Activated gamma-delta T cell treated with Interleukin-2 at 50 U/mL for 16 hours (primary cell): ENCODE data around the gene NAGA.
"Not testable (repeated sequence)": the region's sequence is repeated elsewhere in the genome, so short reads cannot be mapped to it uniquely, and the experiment has no call there.

Experiments used
- DNase-seq: peaks from one replicate; pipeline ENCODE4 v3.0.0-alpha.2; 2020

NAGA gene

DNA sequence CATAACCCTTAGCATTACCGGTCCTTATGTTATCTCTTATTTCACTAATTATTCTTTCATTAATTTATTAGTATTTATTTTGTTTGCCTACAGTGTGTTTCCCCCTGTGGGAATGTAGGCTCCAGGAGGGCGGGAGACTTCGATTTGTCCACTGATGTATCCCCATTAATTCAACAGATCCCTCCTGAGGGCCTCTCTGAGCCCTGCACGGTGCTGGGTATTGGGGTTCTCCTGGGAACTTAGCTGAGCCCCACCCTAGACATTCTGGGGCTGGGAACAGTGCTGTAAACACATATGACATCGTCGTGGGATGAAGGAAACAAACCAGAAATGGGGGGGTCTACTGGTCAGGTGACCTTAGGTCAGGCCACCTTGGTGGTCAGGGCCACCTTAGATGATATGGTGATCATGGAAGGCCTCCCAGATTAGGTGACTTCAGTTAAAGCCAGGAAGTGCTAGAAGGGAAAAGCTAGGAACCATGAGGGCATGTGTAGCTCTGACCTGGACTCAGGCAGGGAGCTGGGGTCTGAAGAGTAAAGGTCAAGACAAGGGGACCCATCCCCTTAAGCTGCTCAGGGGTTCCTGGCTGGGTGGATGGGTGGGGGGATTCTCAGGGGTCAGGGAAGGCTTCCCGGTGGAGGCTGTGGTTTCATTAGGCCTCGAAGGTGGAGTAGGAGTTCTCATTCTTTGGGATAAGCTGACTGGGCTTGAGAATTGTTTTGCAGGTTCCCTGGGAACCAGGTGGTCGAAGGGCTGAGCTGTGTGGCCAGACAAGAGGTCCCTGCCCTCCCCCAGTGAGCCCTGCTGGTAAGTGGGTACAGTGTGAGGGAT, 4.4 kb upstream of the NAGA start:
- no peak for DNase-seq

DNA sequence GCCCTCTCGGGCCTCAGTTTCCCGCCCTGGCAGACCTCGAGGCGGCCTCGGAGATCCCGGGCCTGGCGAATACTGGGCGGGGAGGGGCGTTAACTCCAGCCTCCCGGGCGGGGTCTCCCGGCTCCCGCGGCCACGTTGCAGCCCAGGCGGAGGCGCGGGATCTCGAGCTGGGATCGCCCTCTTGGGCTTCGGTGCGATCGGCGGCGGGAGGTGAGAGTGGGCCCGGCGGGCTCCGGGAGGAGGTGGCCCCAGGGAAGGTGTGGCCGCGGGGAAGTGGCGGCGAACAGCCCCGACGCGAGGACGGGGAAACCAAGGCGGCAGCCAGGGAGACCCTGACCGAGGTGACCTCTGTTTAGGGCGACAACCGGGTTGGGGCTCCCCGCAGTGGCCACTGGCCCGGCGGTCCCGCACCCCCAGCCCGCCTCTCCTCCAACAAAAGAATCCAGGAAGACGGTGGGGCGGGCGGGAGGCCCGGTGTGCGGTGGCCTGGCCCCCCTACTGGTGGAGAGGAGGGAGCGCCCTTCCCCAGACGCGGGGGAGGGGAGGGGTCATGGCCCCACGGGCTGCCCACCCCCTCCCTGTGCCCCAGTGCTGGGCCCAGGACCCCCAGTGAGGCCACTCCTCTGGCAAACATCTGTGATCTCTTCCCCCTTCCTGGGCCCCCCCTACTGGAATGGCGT, 3.7 kb upstream of the NAGA start, which contains the start of gene PHETA2:
TSS of gene PHETA2 (plus strand) at position 117 of the 680 bp plus-strand sequence. CDS start 3,046 bp downstream, outside the sequence.
- peak; percentile 51 for DNase-seq

DNA sequence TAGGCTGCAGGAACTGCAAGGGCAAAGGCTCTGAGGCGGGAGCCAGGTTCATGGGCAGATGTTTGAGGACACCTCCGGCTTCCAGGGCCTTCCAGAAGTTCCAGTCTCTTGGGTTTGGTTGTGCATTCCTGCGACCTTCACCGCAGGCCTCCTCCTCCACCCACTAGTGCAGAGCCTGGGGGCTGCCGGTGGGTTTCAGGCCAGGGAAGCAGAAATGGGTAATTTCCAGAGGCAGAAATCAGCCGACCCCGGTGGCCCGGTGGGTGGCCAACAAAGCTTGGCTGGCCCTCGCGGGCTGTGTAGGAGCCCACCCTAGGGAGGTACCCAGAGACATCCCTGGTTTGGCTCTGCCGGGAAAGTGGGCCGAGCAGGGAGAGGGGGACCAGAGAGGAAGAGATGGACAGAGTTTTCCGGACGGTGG, 3.0 kb upstream of the NAGA start:
- no peak for DNase-seq

DNA sequence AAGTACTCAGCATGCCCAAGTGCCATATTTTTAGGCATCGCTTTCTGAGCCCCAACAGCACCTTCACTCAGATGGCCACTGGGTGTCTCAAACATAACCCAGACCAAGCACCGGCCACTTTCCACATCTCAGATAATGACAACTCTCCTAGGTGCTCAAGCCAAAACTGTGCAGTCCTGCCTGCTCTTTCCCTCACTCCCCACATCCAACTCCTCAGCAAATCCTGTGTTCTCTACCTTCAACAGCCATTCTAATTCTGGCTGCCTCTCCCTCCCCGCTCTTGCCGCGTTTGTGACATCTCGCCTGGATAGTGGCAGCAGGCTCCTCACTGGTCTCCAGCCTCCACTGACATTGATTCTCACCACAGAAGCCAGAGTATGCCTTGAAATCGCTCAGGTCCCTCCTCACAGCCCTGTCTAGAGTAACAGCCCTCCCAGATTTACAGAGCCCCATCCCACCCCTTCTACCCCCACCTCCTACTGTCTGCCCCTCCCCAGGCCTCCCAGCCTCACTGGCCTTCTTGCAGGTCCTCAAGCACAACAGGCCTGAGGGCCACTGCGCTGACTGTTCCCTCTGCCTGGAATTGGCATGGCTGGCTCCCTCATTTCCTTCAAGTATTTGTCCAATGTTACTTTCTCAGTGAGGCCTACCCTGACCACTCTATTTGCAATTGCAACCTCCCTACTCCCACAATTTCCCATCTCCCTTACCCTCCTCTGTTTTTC, 2.2 kb upstream of the NAGA start:
- DNase-seq, result no peak

DNA sequence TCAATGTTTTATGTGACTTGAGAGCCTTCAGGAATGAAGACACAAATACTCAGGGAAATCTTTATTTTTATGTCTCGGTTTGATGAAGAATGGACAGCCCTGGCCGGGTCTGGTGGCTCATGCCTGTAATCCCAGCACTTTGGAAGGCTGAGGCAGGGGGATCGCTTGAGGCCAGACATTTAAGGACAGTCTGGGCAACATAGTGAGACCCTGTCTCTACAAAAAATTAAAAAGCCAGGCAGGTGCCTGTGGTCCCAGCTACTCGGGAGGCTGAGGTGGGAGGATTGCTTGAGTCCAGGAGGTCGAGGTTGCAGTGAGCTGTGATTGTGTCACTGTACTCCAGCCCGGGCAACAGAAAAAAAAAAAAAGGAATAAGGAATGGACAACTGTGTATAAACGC, 896 bp upstream of the NAGA start:
- DNase-seq, result not testable (repeated sequence)

DNA sequence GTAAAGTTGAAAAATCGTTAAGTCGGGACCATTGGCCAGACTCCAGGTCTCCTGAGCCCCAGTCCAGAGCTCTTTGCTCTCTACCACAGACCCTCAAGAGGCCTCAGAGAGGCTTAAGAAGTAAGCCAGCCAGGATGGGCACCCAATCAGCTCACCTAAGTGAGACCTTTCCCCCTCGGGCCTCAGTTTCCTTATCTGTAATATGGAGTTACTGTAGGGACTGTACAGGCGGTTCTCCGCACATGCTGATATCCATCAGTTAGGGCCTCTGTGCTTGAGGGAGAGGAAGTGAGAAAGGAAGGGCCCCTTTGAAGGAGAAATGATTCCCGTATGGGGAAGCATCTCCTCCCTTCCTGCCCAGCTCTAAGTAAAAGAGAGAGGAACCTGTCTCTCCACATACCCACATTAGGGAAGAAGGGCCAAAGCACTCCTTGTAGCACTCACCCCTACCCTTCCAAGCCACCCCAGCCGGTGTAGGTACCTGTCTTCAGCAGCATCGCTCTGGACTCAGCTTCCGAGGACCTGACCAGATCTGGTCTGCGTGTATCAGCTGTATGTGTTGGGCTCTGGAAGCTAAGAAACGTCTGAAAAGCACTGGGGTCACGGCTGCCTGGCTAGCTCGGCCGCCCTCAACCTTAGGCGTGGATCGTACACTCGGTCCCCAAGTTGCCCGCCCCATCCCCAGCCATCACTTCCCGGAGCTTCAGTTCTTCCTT, 653 bp downstream of the NAGA start:
- no peak for DNase-seq

DNA sequence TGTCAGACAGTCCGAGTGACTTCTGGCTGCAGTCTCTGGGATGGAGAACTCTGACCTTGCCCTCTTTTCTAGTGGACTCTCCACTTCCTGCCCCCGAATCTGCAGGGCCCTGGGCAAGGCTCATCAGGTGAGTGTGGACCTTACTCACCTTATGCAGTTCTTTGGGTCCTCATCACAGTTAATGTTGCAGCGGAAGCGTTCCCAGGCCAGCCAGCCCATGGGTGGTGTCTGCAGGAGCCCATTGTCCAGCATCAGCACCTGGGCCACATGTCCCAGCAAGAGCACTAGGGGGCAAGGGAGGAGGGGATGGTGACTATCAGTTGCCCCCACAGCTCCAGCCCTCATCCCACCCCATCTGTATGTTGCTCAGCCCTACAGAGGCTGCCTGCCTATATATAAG, 2.3 kb downstream of the NAGA start:
- DNase-seq, result no peak

DNA sequence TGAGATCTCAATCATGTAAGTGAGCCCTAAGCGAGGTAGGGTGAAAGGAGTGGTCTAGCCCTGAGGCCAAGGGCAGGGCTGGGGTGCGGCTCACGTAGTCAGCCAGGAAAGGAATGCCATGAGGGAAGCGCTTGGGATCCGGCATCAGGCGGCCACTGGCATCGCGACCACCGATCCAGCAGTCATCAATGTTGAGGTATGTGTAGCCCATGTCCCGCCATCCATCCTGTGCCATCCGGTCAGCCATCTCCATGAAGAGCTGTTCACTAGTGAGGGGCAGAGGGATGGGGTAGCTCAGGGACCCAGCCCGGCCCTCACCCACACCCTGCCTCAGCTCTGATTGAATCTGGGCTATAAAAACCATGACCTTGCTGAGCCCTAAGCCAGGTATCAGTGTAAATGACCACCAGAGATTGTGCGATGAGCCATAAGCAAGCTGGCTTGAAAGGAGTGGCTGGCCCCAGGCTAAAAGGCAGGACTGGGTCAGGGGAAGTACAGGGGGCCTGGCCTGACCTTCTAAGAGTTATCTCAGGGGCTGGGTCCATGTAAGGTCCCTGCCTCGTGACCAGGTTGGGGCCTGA, 2.9 kb downstream of the NAGA start:
- DNase-seq, result no peak

DNA sequence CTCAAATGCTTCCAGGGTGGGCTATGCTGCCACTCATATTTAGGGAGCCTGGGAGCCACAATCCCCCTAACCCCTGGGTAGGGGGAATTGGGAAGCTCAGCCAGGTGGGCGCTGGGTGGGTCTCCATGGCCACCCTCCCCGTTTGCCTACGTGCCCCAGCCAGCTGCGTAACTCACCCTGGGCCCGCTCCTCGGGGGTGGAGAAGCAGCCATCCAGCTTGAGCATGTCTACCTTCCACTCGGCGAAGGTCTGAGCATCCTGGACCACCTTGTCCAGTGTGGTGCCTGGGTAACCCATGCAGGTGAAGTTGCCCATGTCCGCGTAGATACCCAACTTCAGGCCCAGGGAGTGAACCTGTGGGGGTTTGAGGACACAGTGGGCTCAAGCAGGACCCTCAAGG, 3.7 kb downstream of the NAGA start:
- DNase-seq, result no peak

DNA sequence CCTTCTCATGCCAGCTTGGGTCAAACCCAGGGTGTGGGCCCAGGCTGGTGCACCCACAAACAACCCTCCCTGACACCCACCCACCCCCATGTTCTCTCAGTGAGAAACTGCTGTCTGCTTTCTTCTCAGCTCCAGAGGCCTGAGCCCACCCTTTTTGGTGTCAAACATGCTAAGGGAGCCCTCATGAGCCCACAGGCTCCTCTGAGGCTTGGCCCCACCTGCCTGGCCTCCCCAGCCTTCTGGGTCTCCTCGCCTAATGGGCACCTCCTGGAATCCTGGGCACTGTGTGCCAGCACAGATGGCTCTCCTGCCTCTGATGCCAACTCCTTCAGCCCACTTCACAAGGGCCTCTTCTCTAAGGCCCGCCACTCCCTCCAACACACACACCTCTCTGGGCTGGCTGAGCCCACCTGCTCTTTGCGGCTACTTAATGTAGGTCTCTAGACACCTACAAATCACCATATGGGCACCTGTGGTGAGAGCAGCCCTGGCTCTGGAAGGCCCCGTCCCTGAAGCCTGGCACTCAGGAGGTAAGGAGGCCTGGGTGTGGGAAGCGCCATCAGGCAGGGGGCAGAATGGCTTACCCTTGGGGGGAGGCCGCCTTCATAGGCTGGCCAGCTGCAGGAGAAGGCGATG, 4.4 kb downstream of the NAGA start:
- no peak for DNase-seq

DNA sequence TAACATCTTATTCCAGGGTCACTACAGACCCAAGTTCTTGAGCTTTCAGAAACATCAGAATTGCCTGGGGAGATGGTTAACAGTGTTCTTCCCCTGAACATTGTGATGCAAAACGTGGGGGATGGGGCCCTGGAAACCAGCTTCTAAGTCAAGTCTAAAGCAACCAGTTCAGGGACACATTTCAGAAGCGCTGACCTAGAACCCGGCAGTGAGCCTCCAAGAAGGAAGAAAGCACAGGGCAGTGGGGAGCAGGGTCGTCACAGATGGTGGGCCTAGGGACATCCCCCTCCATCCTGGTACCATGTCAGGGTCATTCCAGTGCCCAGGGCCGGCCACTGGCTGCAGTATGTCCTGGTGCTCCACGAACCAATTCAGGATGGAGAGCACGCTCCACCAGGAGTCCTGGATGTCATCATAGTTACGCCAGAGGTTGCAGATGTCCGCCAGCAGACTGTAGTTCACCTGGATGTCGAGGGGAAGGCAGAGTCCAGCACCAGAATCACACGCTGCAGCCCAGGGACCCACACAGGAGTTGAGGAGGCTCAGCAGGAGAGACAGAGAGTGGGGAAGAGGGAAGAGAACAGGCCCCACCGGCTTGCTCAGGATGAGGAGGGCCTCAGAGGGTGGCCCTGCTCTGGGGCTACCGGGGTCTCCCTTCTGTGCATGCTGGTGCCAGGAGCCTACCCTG, 5.0 kb downstream of the NAGA start:
- DNase-seq, result no peak

DNA sequence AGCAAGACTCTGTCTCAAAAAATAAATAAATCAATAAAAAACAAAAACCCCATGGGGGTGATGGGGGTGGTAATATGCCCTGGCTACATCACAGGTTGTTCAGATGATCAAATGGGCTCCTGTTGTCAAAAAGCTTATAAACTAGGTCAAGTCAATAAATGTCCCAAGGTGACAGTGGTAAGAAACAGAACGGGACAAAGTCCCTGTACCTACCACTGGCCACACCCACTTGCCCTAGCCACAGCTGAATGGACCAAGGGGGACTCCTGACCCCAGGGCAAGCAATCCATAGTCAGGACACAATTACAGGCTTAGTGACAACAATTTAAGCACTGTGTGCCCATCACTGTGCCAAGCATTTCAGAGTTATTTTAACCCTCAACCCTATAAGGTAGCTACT, 6.0 kb downstream of the NAGA start:
- no peak for DNase-seq

DNA sequence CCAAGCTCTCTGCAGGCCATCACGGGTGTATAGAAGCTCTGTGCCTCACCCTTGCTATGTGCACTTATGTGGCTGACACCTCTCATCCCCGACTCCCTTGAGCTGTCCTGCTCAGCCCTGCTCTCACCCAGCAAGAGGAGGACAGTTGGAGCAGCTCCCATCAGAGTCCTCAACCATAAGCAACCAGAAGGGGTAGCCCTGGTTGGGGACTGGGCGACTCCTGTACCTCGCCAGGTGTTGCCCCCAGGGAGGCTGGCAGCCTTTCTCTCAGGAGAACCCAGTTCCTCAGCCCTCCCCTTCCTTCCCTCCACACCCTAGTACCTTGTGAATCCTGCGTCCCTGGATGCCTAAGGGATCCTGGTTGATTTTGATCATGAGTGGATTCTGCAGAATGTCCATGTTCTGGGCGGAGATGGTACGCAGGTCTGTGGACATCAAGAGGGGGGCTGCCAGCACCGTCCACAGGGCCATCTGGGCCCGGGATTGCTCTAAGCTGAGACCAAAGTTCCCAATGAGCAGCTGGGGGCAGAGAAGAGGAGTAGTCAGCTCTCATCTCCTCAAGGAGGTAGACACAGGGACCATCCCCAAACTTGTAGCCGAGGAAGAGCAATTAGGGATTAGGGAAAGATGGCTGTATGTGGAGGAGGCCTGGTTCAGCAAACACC, 8.0 kb downstream of the NAGA start:
- DNase-seq, result no peak

DNA sequence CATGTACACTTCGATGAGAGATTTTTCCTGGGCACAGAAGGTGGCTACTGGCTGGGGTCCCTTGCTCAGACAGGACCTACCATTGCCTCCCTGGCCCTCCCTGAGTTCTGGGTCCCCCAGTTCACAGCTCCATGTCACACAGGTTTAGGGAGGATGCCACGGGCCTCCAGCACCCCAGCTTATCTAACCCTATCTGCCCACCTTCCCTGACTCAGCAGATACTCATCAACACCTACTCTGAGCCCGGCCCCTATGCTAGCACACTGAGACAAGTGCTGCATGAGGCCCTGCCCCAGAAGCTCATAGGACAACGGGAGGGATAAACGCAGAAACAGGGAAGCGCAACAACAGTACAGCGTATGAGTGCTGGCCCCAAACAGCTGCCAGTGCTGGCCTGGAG, 9.6 kb downstream of the NAGA start:
- DNase-seq, result no peak

DNA sequence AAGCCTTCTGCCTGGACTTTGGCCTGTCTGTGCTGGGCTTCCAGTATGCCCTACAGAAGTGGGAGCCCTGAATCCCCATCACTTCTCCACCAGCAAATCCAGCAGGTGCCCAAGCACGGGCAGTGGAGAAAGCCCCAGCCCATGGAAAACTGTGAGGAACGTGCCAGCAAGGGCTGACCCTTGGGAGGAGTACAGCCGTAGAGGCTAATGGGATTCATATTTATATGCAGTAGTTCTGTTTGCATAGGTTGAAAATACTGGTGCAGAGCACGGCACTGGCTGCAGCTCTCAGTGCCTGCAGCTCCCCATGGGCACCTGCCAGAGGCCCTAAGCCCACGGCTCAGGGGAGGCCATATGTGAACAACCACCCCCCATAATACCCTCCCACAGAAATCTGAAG, 10.1 kb downstream of the NAGA start:
- DNase-seq, result no peak

DNA sequence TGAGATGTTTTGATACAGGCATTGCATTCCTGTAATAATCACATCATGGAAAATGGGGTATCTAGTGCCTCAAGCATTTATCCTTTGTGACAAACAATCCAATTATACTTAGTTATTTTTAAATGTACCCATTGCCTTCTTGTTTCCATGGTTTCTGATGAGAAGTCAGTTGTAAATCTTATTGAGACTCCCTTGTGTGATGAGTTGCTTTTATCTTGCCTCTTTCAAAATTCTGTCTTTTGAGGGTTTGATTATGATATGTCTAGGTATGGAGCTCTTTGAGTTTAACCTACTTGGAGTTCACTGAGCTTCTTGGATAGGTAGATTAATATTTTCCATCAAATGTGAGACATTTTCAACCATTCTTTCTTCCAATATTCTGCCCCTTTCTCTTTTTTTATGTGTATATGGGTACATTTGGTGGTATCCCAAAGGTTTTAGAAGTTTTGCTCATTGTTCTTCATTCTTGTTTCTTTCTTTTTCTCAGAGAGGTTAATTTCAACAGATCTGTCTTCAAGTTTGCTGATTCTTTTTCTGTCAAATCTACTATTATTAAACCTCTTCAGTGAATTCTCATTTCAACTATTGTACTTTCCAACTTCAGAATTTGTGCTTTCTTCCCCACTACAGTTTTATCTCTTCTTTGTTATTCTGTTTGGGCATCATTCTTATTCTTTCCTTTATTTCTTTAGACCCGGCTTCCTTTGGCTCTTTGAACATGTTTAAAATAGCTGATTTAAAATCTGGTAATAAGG, 13.7 kb downstream of the NAGA start:
- DNase-seq, result no peak

DNA sequence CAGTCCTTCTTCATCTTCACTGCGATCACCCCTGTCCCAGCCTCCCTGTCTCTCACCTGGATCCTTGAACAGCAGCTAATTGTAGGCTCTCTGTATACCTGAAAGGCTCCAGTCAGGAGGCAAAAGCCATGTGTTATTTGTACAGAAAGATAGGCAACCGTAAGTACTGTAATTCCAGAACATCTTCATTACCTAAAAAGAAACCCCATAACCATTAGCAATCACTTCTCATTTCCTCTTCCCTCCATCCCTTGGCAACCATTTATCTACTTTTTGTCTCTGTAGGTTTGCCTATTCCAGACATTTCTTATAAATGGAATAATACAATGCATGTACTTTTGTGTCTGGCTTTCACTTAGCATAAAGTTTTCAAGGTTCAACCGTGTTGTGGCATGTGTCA, 17.8 kb downstream of the NAGA start:
- DNase-seq, result no peak

DNA sequence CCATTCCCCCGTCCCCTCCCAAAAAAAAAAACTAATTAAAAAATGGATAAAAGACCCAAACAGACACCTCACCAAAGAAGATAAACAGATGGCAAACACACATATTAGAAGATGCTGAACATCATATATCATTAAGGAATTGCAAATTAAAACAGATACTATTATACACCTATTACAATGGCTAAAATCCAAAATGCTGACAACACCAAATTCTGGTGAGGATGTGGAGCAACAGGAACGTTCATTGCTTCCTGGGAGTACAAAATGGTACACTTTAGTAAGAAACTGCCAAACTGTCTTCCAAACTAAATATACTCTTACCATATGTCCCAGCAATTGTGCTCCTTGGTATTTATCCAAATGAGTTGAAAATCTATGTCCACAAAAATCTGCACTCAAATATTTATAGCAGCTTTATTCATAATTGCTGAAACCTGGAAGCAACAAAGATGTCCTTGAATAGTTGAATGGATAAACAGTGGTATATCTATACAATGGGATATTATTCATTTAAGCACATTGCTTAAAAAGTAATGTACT, 19.9 kb downstream of the NAGA start:
- DNase-seq, result no peak

DNA sequence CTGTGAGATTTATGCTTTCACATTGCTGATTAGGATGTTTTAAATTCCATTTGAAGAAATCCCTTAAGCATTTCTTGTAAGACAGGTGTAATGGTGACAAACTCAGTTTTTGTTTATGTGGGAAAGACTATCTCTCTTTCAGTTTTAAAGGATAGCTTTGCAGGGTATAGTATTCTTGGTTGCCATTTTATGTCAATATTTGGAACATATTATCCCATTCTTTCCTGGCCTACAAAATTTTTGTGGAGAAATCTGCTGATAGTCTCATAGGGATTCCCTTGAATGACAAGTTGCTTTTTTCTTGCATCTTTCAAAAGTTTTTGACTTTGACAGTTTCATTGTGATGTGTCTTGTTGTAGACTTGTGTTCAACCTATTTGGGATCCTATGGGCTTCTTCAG, 28.8 kb downstream of the NAGA start:
- DNase-seq, result no peak

DNA sequence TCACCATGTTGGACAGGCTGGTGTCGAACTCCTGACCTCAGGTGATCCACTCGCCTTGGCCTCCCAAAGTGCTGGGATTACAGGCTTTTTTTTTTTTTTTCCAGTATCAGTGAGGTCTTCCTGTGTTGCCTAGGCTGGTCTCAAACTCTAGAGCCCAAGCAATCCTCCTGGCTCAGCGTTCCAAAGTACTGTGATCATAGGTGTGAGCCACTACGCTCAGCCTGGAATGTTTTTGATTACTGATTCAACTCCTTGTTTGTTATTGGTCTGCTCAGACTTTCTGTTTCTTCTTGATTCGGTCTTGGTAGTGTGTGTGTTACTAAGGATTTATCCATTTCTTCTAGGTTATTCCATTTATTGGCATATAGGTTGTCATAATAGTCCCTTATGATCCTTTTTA, 31.3 kb downstream of the NAGA start:
- no peak for DNase-seq
